ENCODE results near the gene VILL.

GRCh38 chr3:37945156-37945806 is 45.3 kb upstream of the VILL start:
- TF ChIP-seq TAF1 (IDR thresholded peaks at IDR 0.05; ENCODE audit: borderline replicate concordance, low read depth, low read length) (no peak), POLR2AphosphoS5 (IDR thresholded peaks at IDR 0.05; ENCODE audit: low read depth, low read length) (no peak), POLR2A (IDR thresholded peaks at IDR 0.05; ENCODE audit: low read depth, low read length) (no peak)

All from GM12892 (cell line).